Adipose tissue (tissue), 3 donors: ENCODE measurements around the gene PNRC2. TPM values are rescaled to one million over a fixed set of nuclear protein-coding genes. Genes with fewer than 3 reads are reported as not detected.
A peak's percentile ranks its signal among the peaks of the same experiment; 100 is the strongest.
"Not testable (repeated sequence)": the region's sequence is repeated elsewhere in the genome, so short reads cannot be mapped to it uniquely, and the experiment has no call there.

ENCODE experiments used
- H3K27ac ChIP-seq: one replicate; pipeline ENCODE4 v1.5.1; 2013; ENCODE audit warnings: low read depth, low read length
- WGBS, 3 donors: extraction: QIAGEN DNeasy Blood & Tissue Kit; methylation state at CpG; one replicate each; pipeline ENCODE4 v1.1.7; 2013; 5-methylcytosine and 5-hydroxymethylcytosine counted together
- polyA plus RNA-seq, 3 donors: library from polyadenylated mRNA; stranded (reverse); fragments of 200-250 nt; gene quantifications; one replicate each; pipeline ENCODE4 v1.2.3, GENCODE V29; 2013
- donor health status: healthy with polysubstance abuse.
- donor health status: Bipolar disorder and iron deficiency.
- donor health status: healthy.

Gene PNRC2
- polyA plus RNA-seq, 3 donors, result 27.6 to 113 (median 85.2) TPM

DNA sequence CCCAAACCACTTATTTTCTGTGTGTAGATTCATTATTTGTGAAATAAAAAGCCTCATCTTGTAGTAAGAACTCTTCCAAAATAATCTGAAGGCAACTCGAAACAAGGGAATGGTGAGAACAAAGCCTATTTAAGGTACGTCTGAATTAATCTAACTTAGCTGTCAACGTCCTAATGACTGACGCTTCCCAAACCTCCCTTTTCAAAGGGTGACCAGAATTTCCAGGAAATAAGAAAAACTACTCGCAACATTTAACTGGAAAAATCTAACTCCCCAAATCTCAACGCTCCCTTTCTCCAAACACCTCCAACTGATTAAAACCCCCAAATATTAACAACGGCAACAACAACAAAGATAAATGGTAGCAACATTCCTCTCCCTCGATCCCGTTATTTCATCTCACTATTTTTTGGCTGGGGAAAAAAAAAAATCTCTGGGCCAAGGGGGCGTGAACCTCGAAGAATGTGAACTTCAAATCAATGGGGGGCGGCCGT, 19.8 kb downstream of the PNRC2 start:
- H3K27ac ChIP-seq, result no peak overlapping the region
- WGBS, 3 donors, result 0% methylated on average over 13 of the region's 13 CpGs

- H3K27ac ChIP-seq, result peak within 1 kb of the TSS; percentile 88
- 0% methylated on average over 68 to 84 of the region's 84 CpGs for WGBS, 3 donors
Observed at GRCh38 chr1:23979881-23980727, 20.5 kb downstream of the PNRC2 start, which contains the start of gene SRSF10. Gene SRSF10 (minus strand): TSS chr1:23980327. CDS start chr1:23980255, 72 bp downstream.

- WGBS, 3 donors, result 21 to 50% (median 25%) methylated on average over 6 of the region's 6 CpGs
- peak overlapping the region; percentile 39 for H3K27ac ChIP-seq
Observed at GRCh38 chr1:23980728-23981070, 21.1 kb downstream of the PNRC2 start.

- 68 to 72% (median 68%) methylated on average over 5 of the region's 5 CpGs for WGBS, 3 donors
- H3K27ac ChIP-seq, result no peak overlapping the region
Observed at GRCh38 chr1:23984417-23985186, 25.0 kb downstream of the PNRC2 start.

DNA sequence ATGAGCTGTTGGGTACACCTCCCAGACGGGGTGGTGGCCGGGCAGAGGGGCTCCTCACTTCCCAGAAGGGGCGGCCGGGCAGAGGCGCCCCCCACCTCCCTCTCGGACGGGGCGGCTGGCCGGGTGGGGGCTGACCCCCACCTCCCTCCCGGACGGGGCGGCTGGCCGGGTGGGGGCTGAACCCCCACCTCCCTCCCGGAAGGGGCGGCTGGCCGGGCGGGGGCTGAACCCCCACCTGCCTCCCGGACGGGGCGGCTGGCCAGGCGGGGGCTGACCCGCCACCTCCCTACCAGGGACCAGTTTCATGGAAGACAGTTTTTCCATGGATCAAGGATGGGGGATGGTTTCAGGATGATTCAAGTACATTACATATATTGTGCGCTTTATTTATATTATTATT, 27.4 kb downstream of the PNRC2 start:
- WGBS, 3 donors, result 96 to 98% (median 97%) methylated on average over 20 to 22 of the region's 23 CpGs
- H3K27ac ChIP-seq, result not testable (repeated sequence)

DNA sequence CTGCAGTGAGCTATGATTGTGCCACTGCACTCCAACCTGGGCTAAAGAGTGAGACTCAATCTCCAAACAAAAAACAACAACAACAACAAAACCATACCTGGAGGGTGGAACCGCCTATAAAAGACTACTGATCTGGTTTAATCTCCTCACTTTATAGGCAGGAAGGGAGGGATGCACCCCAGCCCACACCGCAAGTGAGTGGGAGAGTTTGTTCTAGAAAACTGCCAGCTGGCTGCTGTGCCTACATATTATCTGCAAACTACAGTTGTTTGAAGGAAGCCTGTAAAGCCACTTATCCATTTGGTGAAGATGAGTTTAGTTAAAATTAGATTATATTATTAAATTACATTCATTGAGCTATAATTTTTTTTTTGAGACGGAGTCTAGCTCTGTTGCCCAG, 29.6 kb downstream of the PNRC2 start:
- H3K27ac ChIP-seq, result no peak overlapping the region
- 64 to 82% (median 77%) methylated on average over 3 of the region's 3 CpGs for WGBS, 3 donors

GRCh38 chr1:23992011-23992410, 32.4 kb downstream of the PNRC2 start:
- WGBS, 3 donors, result 82 to 91% (median 89%) methylated on average over 13 of the region's 13 CpGs
- not testable (repeated sequence) for H3K27ac ChIP-seq

GRCh38 chr1:23995431-23995837, 35.8 kb downstream of the PNRC2 start:
- 84 to 87% (median 84%) methylated on average over 13 of the region's 13 CpGs for WGBS, 3 donors
- H3K27ac ChIP-seq, result no peak overlapping the region

GRCh38 chr1:23996700-23997229, 37.1 kb downstream of the PNRC2 start:
- WGBS, 3 donors, result 38 to 94% (median 89%) methylated on average over 10 of the region's 10 CpGs
- H3K27ac ChIP-seq, result no peak overlapping the region

DNA sequence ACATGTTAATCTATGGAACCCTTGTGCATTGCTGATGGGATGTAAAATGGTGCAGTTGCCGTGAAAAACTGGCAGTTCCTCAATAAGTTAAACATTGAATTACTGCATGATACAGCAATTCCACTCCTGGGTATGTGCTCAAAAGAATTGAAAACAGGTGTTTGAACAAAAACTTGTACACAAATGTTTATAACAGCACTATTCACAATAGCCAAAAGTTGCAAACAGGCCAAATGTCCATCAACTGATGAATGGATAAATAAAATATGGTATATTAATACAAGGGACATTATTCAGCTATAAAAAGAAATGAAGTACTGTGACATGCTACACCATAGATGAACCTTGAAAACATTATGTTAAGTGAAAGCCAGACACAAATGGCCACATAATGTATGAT, 38.2 kb downstream of the PNRC2 start:
- no peak overlapping the region for H3K27ac ChIP-seq
- WGBS, 3 donors, result 38 to 66% (median 61%) methylated on average over 1 of the region's 1 CpG

DNA sequence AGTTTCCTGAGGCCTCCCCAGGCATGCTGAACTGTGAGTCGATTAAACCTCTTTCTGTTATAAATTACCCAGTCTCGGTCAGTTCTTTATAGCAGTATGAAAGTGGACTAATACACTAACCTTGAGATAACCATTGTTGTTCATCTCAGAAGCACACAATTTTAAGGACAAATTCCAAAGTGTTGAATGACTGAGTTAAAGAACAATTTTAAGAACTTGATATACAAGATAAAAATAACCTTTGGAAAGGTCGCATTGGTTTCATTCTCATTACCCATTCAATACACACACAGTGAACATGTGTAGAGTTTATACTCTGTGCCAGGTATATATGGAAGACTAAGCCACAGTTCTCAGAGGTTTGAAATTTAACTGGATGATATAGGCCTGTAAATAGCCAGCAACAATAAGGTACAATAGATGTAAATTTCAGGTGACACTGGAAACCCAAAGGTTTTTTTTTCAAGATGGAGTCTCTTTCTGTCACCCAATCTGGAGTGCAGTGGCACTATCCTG, 39.6 kb downstream of the PNRC2 start:
- 32 to 92% (median 78%) methylated on average over 3 of the region's 3 CpGs for WGBS, 3 donors
- no peak overlapping the region for H3K27ac ChIP-seq

- no peak overlapping the region for H3K27ac ChIP-seq
- 81 to 88% (median 84%) methylated on average over 2 of the region's 2 CpGs for WGBS, 3 donors
Observed at GRCh38 chr1:24002695-24003094, 43.1 kb downstream of the PNRC2 start.

GRCh38 chr1:24003331-24003972, 43.8 kb downstream of the PNRC2 start:
- WGBS, 3 donors, result 37 to 48% (median 47%) methylated on average over 4 of the region's 4 CpGs
- no peak overlapping the region for H3K27ac ChIP-seq

DNA sequence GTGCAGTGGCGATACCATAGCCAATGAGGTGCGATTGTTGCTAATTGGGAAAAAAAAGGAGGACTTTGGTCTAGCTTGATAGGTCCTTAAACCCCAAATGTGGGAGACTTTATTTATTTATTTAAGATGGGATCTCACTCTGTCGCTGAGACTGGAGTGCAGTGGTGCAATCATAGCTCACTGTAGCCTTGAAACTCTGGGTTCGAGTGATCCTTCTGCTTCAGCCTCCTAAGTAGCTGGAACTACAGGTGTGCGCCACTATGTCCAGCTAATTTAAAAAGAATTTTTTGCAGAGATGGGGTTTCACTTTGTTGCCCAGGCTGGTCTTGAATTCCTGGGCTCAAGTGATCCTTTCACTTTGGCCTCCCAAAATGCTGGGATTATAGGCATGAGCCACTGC, 44.5 kb downstream of the PNRC2 start:
- WGBS, 3 donors, result 92 to 99% (median 92%) methylated on average over 5 of the region's 5 CpGs
- no peak overlapping the region for H3K27ac ChIP-seq

GRCh38 chr1:24005163-24005562, 45.5 kb downstream of the PNRC2 start:
- 95 to 98% (median 97%) methylated on average over 3 of the region's 3 CpGs for WGBS, 3 donors

GRCh38 chr1:24007079-24007478, 47.5 kb downstream of the PNRC2 start:
- no peak overlapping the region for H3K27ac ChIP-seq

More at GRCh38 chr1:24005163-24005562, 45.5 kb downstream of the PNRC2 start:
- H3K27ac ChIP-seq, result no peak overlapping the region

- WGBS, 3 donors, result 21 to 68% (median 26%) methylated on average over 2 to 3 of the region's 3 CpGs
- not testable (repeated sequence) for H3K27ac ChIP-seq
Observed at GRCh38 chr1:24008574-24009184, 49.1 kb downstream of the PNRC2 start.

- H3K27ac ChIP-seq, result no peak overlapping the region
- 75 to 84% (median 75%) methylated on average over 1 of the region's 1 CpG for WGBS, 3 donors
Observed at GRCh38 chr1:24009406-24009805, 49.8 kb downstream of the PNRC2 start.
